Liver (tissue), 9 donors: ENCODE measurements around the gene GPR22. TPM values are rescaled to one million over a fixed set of nuclear protein-coding genes. Genes with fewer than 3 reads are reported as not detected.

Experiments
- DNase-seq: peaks from one replicate; pipeline ENCODE4 v3.0.0-alpha.2; 2017; ENCODE audit warnings: low spot score
- H3K27ac ChIP-seq, 2 donors: one replicate each; pipeline ENCODE4 v1.7.0; 2013; ENCODE audit warnings: inconsistent platforms in 2 of 2, low read length in 2 of 2, control low read depth in 1 of 2, low read depth in 1 of 2, mild to moderate bottlenecking in 1 of 2
- H3K27me3 ChIP-seq, 4 donors: one replicate each; pipeline versions ENCODE4 v1.6.1 to v1.7.0; 2013; ENCODE audit warnings: low read length in 3 of 4, inconsistent platforms in 1 of 4, mild to moderate bottlenecking in 1 of 4, moderate library complexity in 1 of 4; ENCODE audit not compliant: control insufficient read depth in 4 of 4, insufficient read depth in 4 of 4
- H3K36me3 ChIP-seq, 4 donors: one replicate each; pipeline versions ENCODE4 v1.6.1 to v1.7.0; 2013; ENCODE audit warnings: low read length in 3 of 4, mild to moderate bottlenecking in 3 of 4, low read depth in 1 of 4, moderate library complexity in 1 of 4; ENCODE audit not compliant: control insufficient read depth in 4 of 4, insufficient read depth in 3 of 4
- H3K4me1 ChIP-seq, 4 donors: one replicate each; pipeline versions ENCODE4 v1.6.1 to v1.7.0; 2013; ENCODE audit warnings: low read length in 3 of 4, mild to moderate bottlenecking in 3 of 4, moderate library complexity in 1 of 4; ENCODE audit not compliant: control insufficient read depth in 4 of 4, insufficient read depth in 4 of 4
- H3K4me3 ChIP-seq, 3 donors: one replicate each; pipeline versions ENCODE4 v1.6.1 to v1.7.0; 2013; ENCODE audit warnings: low read length in 3 of 3, control low read depth in 1 of 3, low read depth in 1 of 3, mild to moderate bottlenecking in 1 of 3
- H3K9ac ChIP-seq, 2 donors: one replicate each; pipeline ENCODE4 v1.7.0; 2013; ENCODE audit warnings: low read length in 2 of 2, mild to moderate bottlenecking in 2 of 2, moderate library complexity in 2 of 2, control low read depth in 1 of 2, low read depth in 1 of 2
- H3K9me3 ChIP-seq, 4 donors: one replicate each; pipeline versions ENCODE4 v1.6.1 to v1.7.0; 2013; ENCODE audit warnings: low read length in 3 of 4; ENCODE audit not compliant: control insufficient read depth in 4 of 4
- ATF3 ChIP-seq: IDR thresholded peaks from 2 replicates; pipeline ENCODE4 v1.6.1; 2016; ENCODE audit warnings: antibody characterized with exemption
- CTCF ChIP-seq: fragments of 150-350 bp; IDR thresholded peaks from 2 replicates; pipeline ENCODE4 v1.5.1; 2017; ENCODE audit warnings: improper control_type of control experiment, low read depth, low read length; ENCODE audit not compliant: missing input control
- EGR1 ChIP-seq, 2 donors: IDR thresholded peaks; 2 replicates each; pipeline ENCODE4 v1.6.1; 2016 to 2018; ENCODE audit warnings: antibody characterized with exemption in 2 of 2, low read depth in 2 of 2
- FOXA1 ChIP-seq: IDR thresholded peaks from 2 replicates; pipeline ENCODE4 v1.6.1; 2016; ENCODE audit warnings: antibody characterized with exemption
- FOXA2 ChIP-seq: IDR thresholded peaks from 2 replicates; pipeline ENCODE4 v1.6.1; 2016; ENCODE audit warnings: antibody characterized with exemption
- GABPA ChIP-seq, 2 donors: IDR thresholded peaks in 1 of 2; conservative IDR thresholded peaks in 1 of 2; 2 replicates each; pipeline ENCODE4 v1.6.1; 2016; ENCODE audit warnings: antibody characterized with exemption in 2 of 2, mild to moderate bottlenecking in 1 of 2, moderate library complexity in 1 of 2
- HNF4A ChIP-seq, 2 donors: conservative IDR thresholded peaks; 2 replicates each; pipeline ENCODE4 v1.6.1; 2016; ENCODE audit warnings: antibody characterized with exemption in 2 of 2, mild to moderate bottlenecking in 2 of 2
- HNF4G ChIP-seq: IDR thresholded peaks from 2 replicates; pipeline ENCODE4 v1.6.1; 2016; ENCODE audit warnings: antibody characterized with exemption
- JUND ChIP-seq, 2 donors: IDR thresholded peaks; 2 replicates each; pipeline ENCODE4 v1.6.1; 2016; ENCODE audit warnings: antibody characterized with exemption in 2 of 2
- MAX ChIP-seq: IDR thresholded peaks from 2 replicates; pipeline ENCODE4 v1.6.1; 2016; ENCODE audit warnings: antibody characterized with exemption
- NR2F2 ChIP-seq: IDR thresholded peaks from 2 replicates; pipeline ENCODE4 v1.6.1; 2016; ENCODE audit warnings: antibody characterized with exemption
- RAD21 ChIP-seq, 2 donors: IDR thresholded peaks; 2 replicates each; pipeline ENCODE4 v1.6.1; 2016; ENCODE audit warnings: antibody characterized with exemption in 2 of 2, mild to moderate bottlenecking in 2 of 2
- REST ChIP-seq: IDR thresholded peaks from 2 replicates; pipeline ENCODE4 v1.6.1; 2016; ENCODE audit warnings: antibody characterized with exemption, mild to moderate bottlenecking
- RXRA ChIP-seq, 2 donors: IDR thresholded peaks; 2 replicates each; pipeline ENCODE4 v1.6.1; 2017 to 2018; ENCODE audit warnings: antibody characterized with exemption in 2 of 2, mild to moderate bottlenecking in 1 of 2
- SP1 ChIP-seq: IDR thresholded peaks from 2 replicates; pipeline ENCODE4 v1.6.1; 2018; ENCODE audit warnings: antibody characterized with exemption, mild to moderate bottlenecking
- TAF1 ChIP-seq: conservative IDR thresholded peaks from 2 replicates; pipeline ENCODE4 v1.6.1; 2016; ENCODE audit warnings: antibody characterized with exemption, mild to moderate bottlenecking
- YY1 ChIP-seq: IDR thresholded peaks from 2 replicates; pipeline ENCODE4 v1.6.1; 2016; ENCODE audit warnings: antibody characterized with exemption, mild to moderate bottlenecking
- ZBTB33 ChIP-seq: IDR thresholded peaks from 2 replicates; pipeline ENCODE4 v1.6.1; 2016; ENCODE audit warnings: antibody characterized with exemption
- WGBS: extraction: QIAGEN DNeasy Blood & Tissue Kit; methylation state at CpG from one replicate; pipeline ENCODE4 v1.1.7; 2013; 5-methylcytosine and 5-hydroxymethylcytosine counted together
- polyA plus RNA-seq, 2 donors: library from polyadenylated mRNA; stranded (reverse) in 1 of 2; unstranded in 1 of 2; fragments of 200-250 nt in 1 of 2; fragments of >200 nt in 1 of 2; fragmentation: Nextera tagmentation in 1 of 2; extraction: Ambion mirVana in 1 of 2; gene quantifications; one replicate each; pipeline versions ENCODE4 v1.2.1 to v1.2.3, GENCODE V29; 2013 to 2015
- total RNA-seq, 2 donors: library from RNA; depleted of rRNA; stranded (reverse); fragments of >200 nt; gene quantifications; one replicate each; pipeline ENCODE4 v1.2.3, GENCODE V29; 2014
- donor health status: healthy.
- donor health status: healthy.
- donor health status: healthy.
- donor health status: healthy.
- donor health status: healthy.

GPR22 gene
- total and polyA plus RNA-seq, 4 donors = 2.1 TPM; not detected in 3

GRCh38 chr7:107494315-107494751 lies 24.5 kb downstream of the GPR22 start:
- H3K27ac ChIP-seq = no peak overlapping the region
- no peak for DNase-seq
- no peaks in the 10 kb centered on the region for H3K36me3 ChIP-seq
- H3K9ac ChIP-seq = no peak overlapping the region
- no peak overlapping the region for H3K4me3 ChIP-seq
- no peaks in the 10 kb centered on the region for H3K27me3 ChIP-seq
- no peak for TF ChIP-seq CTCF
- TF ChIP-seq YY1 = no peak
- no peak for TF ChIP-seq REST
- no peak for TF ChIP-seq RAD21 (IDR thresholded peaks at IDR 0.05)
- no peak for TF ChIP-seq FOXA1
- TF ChIP-seq JUND (IDR thresholded peaks at IDR 0.05) = no peak
- TF ChIP-seq NR2F2 = no peak
- TF ChIP-seq SP1 = no peak
- TF ChIP-seq EGR1 (IDR thresholded peaks at IDR 0.05; ENCODE audit: low read depth in 2 of 2) = no peak
- no peak for TF ChIP-seq FOXA2
- TF ChIP-seq ATF3 = no peak
- no peak for TF ChIP-seq MAX
- no peak for TF ChIP-seq TAF1
- no peak for TF ChIP-seq RXRA (IDR thresholded peaks at IDR 0.05)
- no peak for TF ChIP-seq ZBTB33
- TF ChIP-seq HNF4G = no peak
- TF ChIP-seq GABPA (IDR thresholded peaks at IDR 0.05 in 1 of 2, conservative IDR thresholded peaks at IDR 0.05 in 1 of 2) = no peak
- TF ChIP-seq HNF4A (conservative IDR thresholded peaks at IDR 0.05) = no peak
- no peaks in the 10 kb centered on the region for H3K4me1 ChIP-seq
- 90% methylated on average over 3 of the region's 3 CpGs for WGBS
- H3K9me3 ChIP-seq = no peaks in the 10 kb centered on the region

- Histone ChIP-seq H3K4me3 (no peak overlapping the region), H3K36me3 (no peaks in the 10 kb centered on the region), H3K9ac (no peak overlapping the region), H3K9me3 (no peaks in the 10 kb centered on the region), H3K27ac (no peak overlapping the region), H3K4me1 (no peaks in the 10 kb centered on the region), H3K27me3 (no peaks in the 10 kb centered on the region)
- DNase-seq = no peak
- WGBS = 95% methylated on average over 6 of the region's 6 CpGs
- TF ChIP-seq RAD21 (IDR thresholded peaks at IDR 0.05) (no peak), TAF1 (no peak), JUND (IDR thresholded peaks at IDR 0.05) (no peak), GABPA (IDR thresholded peaks at IDR 0.05 in 1 of 2, conservative IDR thresholded peaks at IDR 0.05 in 1 of 2) (no peak), ATF3 (no peak), YY1 (no peak), CTCF (no peak), FOXA1 (no peak), RXRA (IDR thresholded peaks at IDR 0.05) (no peak), NR2F2 (no peak), FOXA2 (no peak), MAX (no peak)
These were observed 25.0 kb downstream of the GPR22 start for GRCh38 chr7:107494884-107495283.
